K562 (cell line): ENCODE measurements around the gene SPATA33. TPM values are rescaled to one million over a fixed set of nuclear protein-coding genes. Genes with fewer than 3 reads are reported as not detected.
A peak's percentile ranks its signal among the peaks of the same experiment; 100 is the strongest.

Source experiments
- ARID3A ChIP-seq: IDR thresholded peaks from 2 replicates; pipeline ENCODE4 v1.6.1; 2012; ENCODE audit warnings: low read depth, low read length, improper control_type of control experiment, borderline replicate concordance
- ATF6 ChIP-seq: sonication (generic); formaldehyde crosslinking; IDR thresholded peaks from 2 replicates; pipeline ENCODE4 v1.4.0; 2020; ENCODE audit warnings: mild to moderate bottlenecking, missing genetic modification reagents
- CBFA2T2 ChIP-seq: fragments of 450-650 bp; conservative IDR thresholded peaks from 2 replicates; pipeline ENCODE4 v1.6.1; 2017; ENCODE audit warnings: mild to moderate bottlenecking
- EHMT2 ChIP-seq: fragments of 450-650 bp; IDR thresholded peaks from 2 replicates; pipeline ENCODE4 v1.6.1; 2018; ENCODE audit warnings: antibody characterized with exemption
- ETV6 ChIP-seq, 3 experiments: fragments of 150-350 bp in 1 of 3; sonication (generic) in 1 of 3; formaldehyde crosslinking in 1 of 3; IDR thresholded peaks; 2 replicates each; pipeline versions ENCODE4 v1.6.1 to v1.8.0; 2014 to 2022; ENCODE audit warnings: borderline replicate concordance in 2 of 3, low read depth in 2 of 3, antibody characterized with exemption in 1 of 3, low read length in 1 of 3, mild to moderate bottlenecking in 1 of 3, missing genetic modification reagents in 1 of 3
- FOXJ2 ChIP-seq: fragments of 200-800 bp; sonication (Bioruptor generic); IDR thresholded peaks from 2 replicates; pipeline ENCODE4 v1.6.1; 2016; ENCODE audit warnings: missing genetic modification characterization, missing compliant biosample characterization
- GABPB1 ChIP-seq: sonication (generic); formaldehyde crosslinking; IDR thresholded peaks from 2 replicates; pipeline ENCODE4 v1.8.0; 2022; ENCODE audit warnings: mild to moderate bottlenecking, missing genetic modification reagents
- HNRNPK ChIP-seq: fragments of 200-400 bp; formaldehyde crosslinking; IDR thresholded peaks from one replicate; pipeline ENCODE4 v1.6.1; 2018; ENCODE audit warnings: mild to moderate bottlenecking, low read depth, low read length; ENCODE audit not compliant: poor library complexity, severe bottlenecking
- HOXB6 ChIP-seq: fragments of 250-450 bp; sonication (Bioruptor Pico); IDR thresholded peaks from 2 replicates; pipeline ENCODE4 v1.5.1; 2022; ENCODE audit warnings: mild to moderate bottlenecking, borderline replicate concordance
- KDM2B ChIP-seq: fragments of 250-450 bp; sonication (Bioruptor Pico); IDR thresholded peaks from 2 replicates; pipeline ENCODE4 v1.8.0; 2021; ENCODE audit warnings: mild to moderate bottlenecking, moderate library complexity
- MNT ChIP-seq, 2 experiments: fragments of 450-650 bp; conservative IDR thresholded peaks; 2 replicates each; pipeline ENCODE4 v1.6.1; 2017; ENCODE audit warnings: mild to moderate bottlenecking in 2 of 2, moderate library complexity in 2 of 2
- NBN ChIP-seq: fragments of 450-650 bp; IDR thresholded peaks from 2 replicates; pipeline ENCODE4 v1.6.1; 2016; ENCODE audit warnings: low read depth, mild to moderate bottlenecking
- NFATC3 ChIP-seq: fragments of 450-650 bp; IDR thresholded peaks from 2 replicates; pipeline ENCODE4 v1.6.1; 2017; ENCODE audit warnings: mild to moderate bottlenecking
- RBM15 ChIP-seq: fragments of 200-400 bp; formaldehyde crosslinking; IDR thresholded peaks from 2 replicates; pipeline ENCODE4 v1.6.1; 2018; ENCODE audit warnings: mild to moderate bottlenecking, low read length, moderate library complexity; ENCODE audit not compliant: insufficient read depth
- SLC30A9 ChIP-seq: fragments of 250-450 bp; sonication (Bioruptor Pico); IDR thresholded peaks from 2 replicates; pipeline ENCODE4 v1.8.0; 2022; ENCODE audit warnings: mild to moderate bottlenecking, moderate library complexity
- TAF1 ChIP-seq: IDR thresholded peaks from 2 replicates; pipeline ENCODE4 v1.6.1; 2011; ENCODE audit warnings: mild to moderate bottlenecking, low read length, moderate library complexity; ENCODE audit not compliant: insufficient read depth, control insufficient read depth, severe bottlenecking; ENCODE audit errors: extremely low read depth
- YY1 ChIP-seq, 3 experiments: IDR thresholded peaks; 2 replicates each; pipeline ENCODE4 v1.6.1; 2011; ENCODE audit warnings: low read length in 2 of 3, mild to moderate bottlenecking in 2 of 3, moderate library complexity in 2 of 3, borderline replicate concordance in 1 of 3, control low read depth in 1 of 3, low read depth in 1 of 3; ENCODE audit not compliant: insufficient read depth in 3 of 3, insufficient replicate concordance in 2 of 3, control insufficient read depth in 1 of 3, insufficient read length in 1 of 3; ENCODE audit errors: extremely low read depth in 1 of 3
- ZC3H4 ChIP-seq: sonication (generic); formaldehyde crosslinking; IDR thresholded peaks from 2 replicates; pipeline ENCODE4 v1.9.0; 2021; ENCODE audit warnings: missing genetic modification reagents, borderline replicate concordance
- ZNF12 ChIP-seq: sonication (generic); formaldehyde crosslinking; IDR thresholded peaks from 2 replicates; pipeline ENCODE4 v1.4.0; 2020; ENCODE audit warnings: mild to moderate bottlenecking, missing genetic modification reagents
- ZNF146 ChIP-seq: IDR thresholded peaks from one replicate; pipeline ENCODE4 v1.6.1; 2018; ENCODE audit warnings: missing compliant biosample characterization; ENCODE audit not compliant: unreplicated experiment
- ZNF584 ChIP-seq: fragments of 200-800 bp; sonication (Bioruptor generic); IDR thresholded peaks from 2 replicates; pipeline ENCODE4 v1.6.1; 2016; ENCODE audit warnings: low read depth, mild to moderate bottlenecking, missing genetic modification characterization, missing compliant biosample characterization
- ZSCAN29 ChIP-seq: fragments of 450-650 bp; IDR thresholded peaks from 2 replicates; pipeline ENCODE4 v1.6.1; 2017
- polyA plus RNA-seq, 8 experiments: library from polyadenylated mRNA; depleted of rRNA in 4 of 8; stranded (reverse) in 5 of 8; unstranded in 3 of 8; fragments of >200 nt; fragmentation: Nextera tagmentation in 2 of 8; fragmentation: Illumina TruSeq in 1 of 8; extraction: Ambion mirVana in 2 of 8; extraction: Trizol in 1 of 8; gene quantifications; 2 replicates each; pipeline versions ENCODE4 v1.2.1 to v1.2.3, GENCODE V29; 2011 to 2014; ENCODE audit warnings: inconsistent platforms in 1 of 8, missing spikeins in 1 of 8
- total RNA-seq, 7 experiments: library from RNA; depleted of rRNA in 6 of 7; stranded (reverse); fragments of >200 nt in 6 of 7; fragmentation: Illumina TruSeq in 2 of 7; extraction: Trizol in 2 of 7; gene quantifications; 2 replicates each; pipeline versions ENCODE4 v1.2.1 to v1.2.3, GENCODE V29; 2011 to 2021; ENCODE audit warnings: low replicate concordance in 1 of 7

SPATA33 gene
- total and polyA plus RNA-seq, 9 of the 15 experiments (the other 6 are each of a cell fraction or from before 2014, with no cell fraction given) = 4.0 to 20.0 (median 11.8) TPM

GRCh38 chr16:89657442-89658220 is at the start of gene SPATA33, which contains the start of gene CHMP1A (continued):
- TF ChIP-seq ATF6 (CRISPR knock-in tag) (no peak), ARID3A (no peak), GABPB1 (CRISPR knock-in tag) (peak; percentile 96), MNT (conservative IDR thresholded peaks at IDR 0.05) (peak; percentile 86 to 95), CBFA2T2 (no peak), HNRNPK (no peak), FOXJ2 (tag) (no peak), ZNF584 (CRISPR knock-in tag) (no peak), ZNF146 (CRISPR knock-in tag) (no peak), EHMT2 (no peak), RBM15 (no peak), ZSCAN29 (no peak), SLC30A9 (CRISPR knock-in tag) (no peak), ETV6 (IDR thresholded peaks at IDR 0.05; ENCODE audit: borderline replicate concordance in 1 of 2, low read depth in 2 of 2, low read length in 1 of 2) (no peak; a peak in 1 of 4 replicates), ETV6 (CRISPR knock-in tag; IDR thresholded peaks at IDR 0.05; ENCODE audit: borderline replicate concordance) (no peak), ZC3H4 (CRISPR knock-in tag) (no peak), NBN (no peak), ZNF12 (CRISPR knock-in tag) (no peak), KDM2B (CRISPR knock-in tag) (no peak), NFATC3 (peak; percentile 60; the same call in 1 of the 2 replicates), YY1 (IDR thresholded peaks at IDR 0.05; ENCODE audit: borderline replicate concordance in 1 of 3, control insufficient read depth in 1 of 3, extremely low read depth in 1 of 3, insufficient read depth in 3 of 3, insufficient read length in 1 of 3, insufficient replicate concordance in 2 of 3, low read depth in 1 of 3, low read length in 2 of 3) (peak in 1 of 3 experiments; percentile 14), TAF1 (peak; percentile 48), HOXB6 (CRISPR knock-in tag) (no peak)
